Raji (cell line): ENCODE measurements around the gene PDE10A.

Source experiments
- POLR2A ChIP-seq: IDR thresholded peaks from 2 replicates; pipeline ENCODE4 v1.6.1; 2011; ENCODE audit warnings: low read depth, low read length, control low read depth; ENCODE audit not compliant: insufficient read depth

PDE10A gene

GRCh38 chr6:165566088-165566828, 96.8 kb downstream of the PDE10A start:
- TF ChIP-seq POLR2A: no peak

- no peak for TF ChIP-seq POLR2A
These were observed 100.5 kb downstream of the PDE10A start for GRCh38 chr6:165562421-165563090.

GRCh38 chr6:165559632-165560031, 103.4 kb downstream of the PDE10A start:
- TF ChIP-seq POLR2A: no peak

GRCh38 chr6:165557674-165558073, 105.4 kb downstream of the PDE10A start:
- no peak for TF ChIP-seq POLR2A

- no peak for TF ChIP-seq POLR2A
These were observed 106.8 kb downstream of the PDE10A start for GRCh38 chr6:165556116-165556843.

- no peak for TF ChIP-seq POLR2A
These were observed 110.7 kb downstream of the PDE10A start for GRCh38 chr6:165552248-165552736.

- no peak for TF ChIP-seq POLR2A
These were observed 111.2 kb downstream of the PDE10A start for GRCh38 chr6:165551828-165552227.

GRCh38 chr6:165548450-165548849, 114.6 kb downstream of the PDE10A start:
- TF ChIP-seq POLR2A: no peak

GRCh38 chr6:165545806-165546205, 117.2 kb downstream of the PDE10A start:
- TF ChIP-seq POLR2A: no peak

- no peak for TF ChIP-seq POLR2A
These were observed 119.3 kb downstream of the PDE10A start for GRCh38 chr6:165543781-165544180.

GRCh38 chr6:165536911-165537310, 126.1 kb downstream of the PDE10A start:
- TF ChIP-seq POLR2A: no peak

GRCh38 chr6:165519316-165519715, 143.7 kb downstream of the PDE10A start:
- TF ChIP-seq POLR2A: no peak

GRCh38 chr6:165515963-165516624, 146.9 kb downstream of the PDE10A start:
- TF ChIP-seq POLR2A: no peak

- no peak for TF ChIP-seq POLR2A
These were observed 148.4 kb downstream of the PDE10A start for GRCh38 chr6:165514621-165515020.

GRCh38 chr6:165511807-165512206, 151.2 kb downstream of the PDE10A start:
- no peak for TF ChIP-seq POLR2A

- TF ChIP-seq POLR2A: no peak
These were observed 154.6 kb downstream of the PDE10A start for GRCh38 chr6:165508321-165508869.

GRCh38 chr6:165506657-165507056, 156.4 kb downstream of the PDE10A start:
- TF ChIP-seq POLR2A: no peak
